NCI-H187 (cell line): Measurements from ENCODE around the gene ARRB1.
"Not testable (repeated sequence)": the region's sequence is repeated elsewhere in the genome, so short reads cannot be mapped to it uniquely, and the experiment has no call there.

ENCODE experiments used
- DNase-seq, 2 experiments: peaks; one replicate each; lab custom pipeline; 2025; lab: John Stamatoyannopoulos, UW

ARRB1 gene

DNA sequence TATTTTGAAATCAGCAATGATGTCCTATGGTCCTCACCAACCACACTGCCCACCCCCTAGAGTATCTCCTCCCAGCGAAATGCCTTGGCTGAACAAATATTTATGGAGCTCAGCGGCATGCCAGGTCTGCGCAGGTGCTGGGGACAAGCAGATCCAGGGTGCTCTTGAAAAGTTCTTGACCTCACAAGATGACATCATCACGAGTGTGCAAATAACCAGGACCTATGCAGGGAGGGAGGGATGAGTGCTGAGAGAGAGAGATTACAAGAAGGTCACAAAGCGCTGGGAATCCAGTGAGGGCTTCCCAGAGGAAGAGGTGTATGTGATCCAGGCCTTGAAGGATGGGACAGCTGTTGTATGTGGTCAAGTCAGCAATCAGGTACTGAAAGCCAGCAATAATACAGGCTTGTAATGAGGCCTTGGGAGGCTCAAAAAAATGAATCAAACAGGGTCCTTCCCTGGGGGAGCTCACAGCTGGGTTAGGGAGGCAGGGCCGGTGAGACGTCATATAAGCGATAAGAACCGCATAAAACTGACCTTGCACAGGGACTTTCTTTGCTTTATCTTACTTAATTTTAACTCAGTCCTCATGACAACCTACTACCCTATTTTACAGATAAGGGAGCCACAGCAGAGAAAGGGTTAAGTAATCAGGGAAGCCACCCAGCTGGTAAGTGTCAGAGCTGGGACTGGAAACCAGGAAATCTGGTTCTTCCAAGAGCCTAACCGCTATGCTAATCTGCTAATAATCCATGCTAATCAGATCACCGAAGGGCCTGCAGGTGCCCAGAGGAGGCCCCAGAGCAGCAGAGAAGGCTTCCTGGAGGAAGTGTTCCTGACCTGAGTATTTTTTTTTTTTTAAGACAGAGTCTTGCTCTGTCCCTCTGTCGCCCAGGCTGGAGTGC is 8.2 kb downstream of the ARRB1 start:
- DNase-seq = peak; percentile 15 to 51

DNA sequence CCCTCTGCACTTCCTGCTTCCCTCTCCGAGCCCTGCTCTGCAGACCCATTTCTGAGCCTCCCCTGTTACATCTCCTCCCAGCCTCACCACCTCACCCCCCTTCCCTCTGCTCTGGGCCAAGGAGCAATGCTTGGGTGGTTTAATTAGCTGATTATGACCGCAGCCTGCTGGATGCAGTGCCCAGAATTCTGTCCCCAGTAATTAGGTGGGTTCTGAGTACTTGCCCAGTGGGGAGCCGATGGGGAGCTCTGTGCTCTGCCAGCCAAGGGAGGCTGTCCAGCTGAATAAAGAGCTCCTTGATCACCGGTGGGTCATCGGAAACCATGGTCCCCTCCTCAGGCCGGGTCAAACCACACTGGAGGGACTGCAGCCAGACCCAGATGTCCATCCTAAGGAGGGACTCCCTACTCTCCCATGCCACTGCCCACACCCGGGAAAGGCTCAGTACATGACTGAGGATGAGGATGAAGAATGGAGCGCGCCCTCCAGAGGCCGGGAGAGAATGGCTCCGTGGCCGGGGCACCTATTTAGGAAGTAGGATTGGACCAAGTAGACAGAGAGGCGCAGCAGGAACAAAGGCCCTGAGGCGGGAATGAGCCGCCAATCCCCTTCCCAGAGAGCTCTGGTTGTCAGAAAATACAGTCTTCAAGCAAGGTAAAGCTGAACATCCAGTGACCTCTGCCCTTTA is 9.1 kb downstream of the ARRB1 start:
- no peak for DNase-seq

DNA sequence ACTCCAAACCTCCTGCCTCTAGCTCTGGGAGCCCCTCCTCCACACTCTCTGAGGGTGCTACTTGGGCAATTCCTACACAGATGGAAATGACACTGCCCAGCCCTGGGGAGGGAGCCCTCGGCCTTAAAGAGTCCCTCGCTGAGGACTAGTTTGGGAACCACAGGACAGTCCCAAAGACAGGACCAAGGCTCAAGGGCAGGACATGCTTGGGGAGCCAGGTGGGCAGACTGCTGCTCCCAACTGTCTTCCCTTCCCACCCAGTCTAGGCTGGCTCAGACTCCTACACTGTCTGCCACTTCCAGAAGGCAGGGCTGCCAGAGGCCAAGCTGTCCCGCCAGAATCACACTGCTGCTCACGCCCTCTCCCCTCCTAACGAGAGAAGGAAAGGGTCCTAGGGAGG is 9.8 kb downstream of the ARRB1 start:
- no peak for DNase-seq

DNA sequence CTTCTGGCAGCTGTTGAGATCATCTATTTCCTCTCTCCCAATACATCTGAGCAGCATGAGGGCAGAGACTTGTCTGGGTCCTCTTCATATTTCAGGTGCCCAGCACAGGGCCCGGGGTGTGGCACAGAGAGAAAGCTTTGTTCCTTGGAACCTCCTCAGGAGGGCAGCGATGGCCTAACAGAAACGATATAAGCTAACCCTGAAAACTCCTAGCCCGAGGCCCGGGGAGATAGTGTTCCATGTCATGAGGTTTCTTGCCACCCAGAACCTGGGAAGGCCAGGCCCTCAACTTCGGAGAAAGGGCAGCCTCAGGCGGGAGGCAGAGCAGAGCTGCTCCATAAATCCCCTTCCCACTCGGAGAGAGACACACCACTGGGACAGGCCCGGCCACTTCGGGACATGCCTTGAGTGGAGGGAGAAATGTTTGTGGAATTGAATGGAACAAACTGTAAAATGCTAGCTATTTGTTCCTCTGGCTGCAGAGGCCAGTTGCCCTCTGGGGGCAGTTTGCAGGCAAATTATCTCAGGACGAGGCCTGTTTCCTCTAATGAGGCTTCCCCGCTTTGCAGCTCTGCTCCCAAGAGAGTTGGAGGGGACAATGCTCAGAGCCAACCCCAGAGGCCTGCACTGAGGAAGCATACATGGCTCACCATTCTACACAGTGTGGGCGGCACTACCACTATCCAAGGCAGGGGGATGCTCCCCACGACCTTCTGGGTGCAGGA is 11.6 kb downstream of the ARRB1 start:
- no peak for DNase-seq

DNA sequence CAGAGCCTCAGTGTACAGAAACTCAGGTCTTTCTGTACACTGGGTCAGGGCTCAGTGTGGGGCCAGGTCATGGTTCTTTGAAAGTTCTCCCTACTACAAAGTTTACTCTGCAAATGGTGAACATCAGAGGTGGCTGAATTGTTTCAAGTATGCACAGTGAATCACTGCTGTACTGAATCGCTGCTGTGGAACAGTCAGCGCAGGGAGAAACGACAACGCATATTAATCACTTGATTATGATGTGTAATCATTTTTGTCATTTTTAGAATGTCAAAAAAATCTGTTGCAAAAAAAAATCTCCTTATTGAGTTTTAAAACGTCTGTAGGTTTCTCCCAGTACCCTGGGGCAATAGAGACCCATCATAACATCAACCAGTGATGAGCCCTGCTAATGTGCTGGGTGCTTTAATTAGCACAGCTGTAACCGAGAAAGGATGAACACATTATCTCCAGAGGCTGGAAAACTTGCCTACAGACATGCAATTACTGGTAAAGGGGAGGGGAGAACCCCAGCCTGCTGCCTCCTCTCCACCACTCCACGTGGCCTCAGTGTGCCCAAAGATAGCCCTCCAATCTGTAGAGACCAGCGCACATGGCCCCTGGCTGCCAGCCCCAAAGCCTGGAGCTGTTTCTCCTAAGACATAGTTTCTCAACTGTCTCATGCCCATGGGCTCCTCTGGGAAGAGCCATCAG is 12.8 kb downstream of the ARRB1 start:
- no peak for DNase-seq

DNA sequence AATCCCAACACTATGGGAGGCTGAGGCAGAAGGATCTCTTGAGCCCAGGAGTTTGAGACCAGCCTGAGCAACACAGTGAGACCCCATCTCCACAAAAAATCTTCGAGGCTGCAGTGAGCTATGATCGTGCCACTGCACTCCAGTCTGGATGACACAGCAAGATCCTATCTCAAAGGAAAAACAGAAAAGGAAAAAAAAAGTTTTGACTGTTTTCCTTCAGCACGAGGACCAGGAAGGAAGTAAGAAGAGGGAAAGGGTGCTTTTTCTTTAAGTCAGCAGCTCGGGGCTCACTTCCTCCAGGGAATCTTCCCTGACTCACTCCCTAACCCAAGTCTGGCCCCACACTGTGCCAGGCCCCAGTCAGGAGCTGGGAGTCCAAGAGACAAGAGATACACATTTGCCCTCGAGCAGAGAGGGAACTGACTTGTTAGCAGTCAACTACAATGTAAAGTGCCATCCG is 14.2 kb downstream of the ARRB1 start:
- no peak for DNase-seq

DNA sequence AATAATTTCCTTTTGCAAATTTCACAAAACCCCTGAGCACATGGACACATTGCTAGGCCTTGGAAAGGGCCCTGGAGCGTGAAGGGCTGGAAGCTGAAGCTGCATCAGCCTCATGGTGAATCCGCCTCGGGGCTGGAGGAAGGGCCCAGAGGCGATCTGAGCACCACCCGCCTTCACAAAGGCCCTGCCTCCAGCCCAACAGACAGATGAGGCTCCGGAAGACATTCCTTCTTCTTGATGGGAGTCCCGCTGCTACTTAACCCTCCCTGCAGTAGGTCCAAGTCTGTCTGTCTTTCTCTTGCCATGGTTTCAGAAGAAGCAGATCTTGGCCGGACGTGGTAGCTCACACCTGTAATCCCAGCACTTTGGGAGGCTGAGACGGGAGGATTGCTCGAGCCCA is 16.5 kb downstream of the ARRB1 start:
- DNase-seq = no peak

DNA sequence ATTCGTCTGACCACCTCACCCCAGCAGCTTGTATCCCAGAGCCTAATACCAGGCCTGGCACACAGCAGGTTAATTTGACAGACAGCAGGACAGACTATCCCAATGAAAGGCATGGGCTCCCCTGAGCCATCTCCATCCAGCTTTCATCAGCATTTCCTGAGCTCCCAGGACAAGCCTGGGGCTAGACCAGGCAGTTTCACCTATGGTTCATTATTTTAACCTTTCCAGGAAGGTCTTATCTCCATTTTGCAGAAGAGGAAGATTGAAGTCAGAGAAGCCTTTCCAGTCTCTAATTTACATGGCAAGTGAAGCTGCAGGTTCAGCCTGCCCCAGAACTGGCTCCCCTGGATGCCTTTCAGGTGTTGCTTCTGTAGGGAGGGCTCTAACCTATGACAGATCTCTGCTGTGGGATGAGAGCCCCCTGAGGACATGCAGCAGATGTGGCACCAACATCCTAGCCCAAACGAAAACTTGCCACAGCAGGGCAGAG is 17.0 kb downstream of the ARRB1 start:
- DNase-seq = no peak

DNA sequence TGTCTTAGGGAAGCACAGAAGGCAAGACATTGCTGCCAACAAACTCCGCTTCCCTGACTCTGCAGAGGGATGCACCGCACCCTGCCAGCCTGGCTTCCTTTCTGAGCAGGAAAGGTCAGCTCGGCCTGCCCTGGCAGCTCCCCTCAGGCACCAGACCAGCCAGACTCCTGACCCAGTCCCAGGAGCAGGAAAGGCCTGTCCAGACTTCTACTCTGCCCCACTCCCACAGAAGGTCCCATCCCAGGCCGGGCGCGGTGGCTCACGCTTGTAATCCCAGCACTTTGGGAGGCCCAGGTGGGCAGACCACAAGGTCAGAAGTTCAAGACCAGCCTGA is 17.7 kb downstream of the ARRB1 start:
- DNase-seq = no peak

DNA sequence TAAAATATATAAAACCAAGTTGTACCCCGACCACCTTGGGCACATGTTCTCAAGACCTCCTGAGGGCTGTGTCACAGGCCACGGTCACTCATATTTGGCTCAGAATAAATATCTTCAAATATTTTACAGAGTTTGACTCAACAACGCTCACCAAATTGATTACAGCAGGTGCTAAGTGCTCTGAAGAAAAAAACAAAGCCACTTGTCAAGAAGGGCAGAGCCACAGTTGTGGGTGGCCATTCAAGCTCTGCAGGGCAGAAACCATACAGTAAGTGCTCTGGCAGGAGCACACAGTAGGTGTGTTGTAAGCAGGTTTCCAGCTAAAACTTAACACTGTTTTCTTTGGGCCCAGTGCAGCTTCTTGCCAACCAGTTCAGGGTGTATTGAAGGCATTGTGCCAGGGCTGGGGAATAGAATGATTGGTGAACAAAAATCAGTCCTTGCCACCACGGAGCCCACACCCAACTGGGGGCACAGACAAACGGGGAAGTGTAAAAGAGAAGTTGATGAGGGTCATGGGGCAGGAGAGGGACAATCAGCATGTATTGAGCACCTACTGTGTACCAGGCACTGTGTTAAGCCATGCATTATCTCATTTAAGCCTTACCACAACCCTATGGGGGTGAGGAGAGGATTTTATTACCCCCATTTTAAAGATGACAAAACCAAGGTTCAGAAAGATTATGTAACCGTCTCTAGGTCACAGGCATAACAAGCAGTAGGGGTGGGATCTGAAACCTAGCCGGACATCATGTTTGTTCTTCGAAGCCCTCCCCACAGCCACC is 18.2 kb downstream of the ARRB1 start:
- no peak for DNase-seq

DNA sequence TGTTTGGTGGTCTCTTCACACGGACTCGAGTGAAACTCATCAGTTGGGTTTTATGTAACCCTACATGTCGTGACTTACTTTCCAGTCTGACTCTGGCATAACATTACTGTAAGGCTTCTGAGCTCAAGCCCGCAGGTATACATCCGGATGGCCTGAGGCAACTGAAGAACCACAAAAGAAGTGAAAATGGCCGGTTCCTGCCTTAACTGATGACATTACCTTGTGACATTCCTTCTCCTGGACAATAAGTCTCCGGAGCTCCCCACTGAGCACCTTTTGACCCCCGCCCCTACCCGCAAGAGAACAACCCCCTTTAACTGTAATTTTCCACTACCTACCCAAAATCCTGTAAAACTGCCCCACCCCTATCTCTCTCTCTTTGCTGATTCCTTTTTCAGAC is 19.7 kb downstream of the ARRB1 start:
- DNase-seq = not testable (repeated sequence)

DNA sequence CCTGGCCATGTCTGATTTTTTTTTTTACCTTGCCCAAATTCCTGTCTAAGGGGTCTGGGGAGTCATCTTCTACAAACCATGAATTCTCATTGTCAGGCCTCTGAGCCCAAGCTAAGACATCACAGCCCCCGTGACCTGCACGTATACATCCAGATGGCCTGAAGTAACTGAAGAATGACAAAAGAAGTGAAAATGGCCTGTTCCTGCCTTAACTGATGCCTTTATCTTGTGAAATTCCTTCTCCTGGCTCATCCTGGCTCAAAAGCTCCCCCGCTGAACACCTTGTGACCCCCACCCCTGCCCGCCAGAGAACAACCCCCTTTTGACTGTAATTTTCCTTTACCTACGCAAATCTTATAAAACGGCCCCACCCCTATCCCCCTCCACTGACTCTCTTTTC is 20.2 kb downstream of the ARRB1 start:
- not testable (repeated sequence) for DNase-seq

DNA sequence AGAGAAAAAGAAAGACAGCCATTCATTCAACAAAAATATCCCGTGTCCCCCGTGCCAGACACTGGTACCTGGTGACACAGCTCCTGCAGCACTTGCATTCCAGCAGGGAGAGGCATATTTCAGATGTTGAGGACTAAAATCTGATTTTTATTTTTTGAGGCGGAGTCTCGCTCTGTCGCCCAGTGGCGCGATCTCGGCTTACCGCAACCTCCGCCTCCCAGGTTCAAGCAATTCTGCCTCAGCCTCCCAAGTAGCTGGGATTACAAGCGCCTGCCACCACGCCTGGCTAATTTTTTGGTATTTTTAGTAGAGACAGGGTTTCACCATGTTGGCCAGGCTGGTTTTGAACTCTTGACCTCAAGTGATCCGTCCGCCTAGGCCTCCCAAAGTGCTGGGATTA is 20.6 kb downstream of the ARRB1 start:
- not testable (repeated sequence) for DNase-seq

DNA sequence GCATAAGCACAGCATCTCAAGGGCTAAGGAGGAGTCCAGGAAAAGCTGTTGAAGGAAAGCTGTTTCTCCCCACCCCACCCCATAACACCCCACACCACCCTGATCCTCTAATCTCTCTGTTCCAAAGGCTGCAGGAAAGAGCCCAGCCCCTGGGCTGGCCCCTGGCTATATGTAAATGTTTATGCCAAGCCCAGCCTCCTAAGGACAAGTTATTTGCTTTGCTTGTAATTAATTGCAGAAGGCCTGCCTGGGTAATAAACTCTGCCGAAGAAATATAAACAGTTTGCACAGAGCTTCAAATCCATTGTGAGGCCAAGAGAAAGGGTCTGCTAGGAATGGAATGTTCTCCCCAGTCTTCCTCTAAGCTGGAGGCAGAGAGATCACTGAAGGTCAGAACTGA is 21.2 kb downstream of the ARRB1 start:
- DNase-seq = no peak

DNA sequence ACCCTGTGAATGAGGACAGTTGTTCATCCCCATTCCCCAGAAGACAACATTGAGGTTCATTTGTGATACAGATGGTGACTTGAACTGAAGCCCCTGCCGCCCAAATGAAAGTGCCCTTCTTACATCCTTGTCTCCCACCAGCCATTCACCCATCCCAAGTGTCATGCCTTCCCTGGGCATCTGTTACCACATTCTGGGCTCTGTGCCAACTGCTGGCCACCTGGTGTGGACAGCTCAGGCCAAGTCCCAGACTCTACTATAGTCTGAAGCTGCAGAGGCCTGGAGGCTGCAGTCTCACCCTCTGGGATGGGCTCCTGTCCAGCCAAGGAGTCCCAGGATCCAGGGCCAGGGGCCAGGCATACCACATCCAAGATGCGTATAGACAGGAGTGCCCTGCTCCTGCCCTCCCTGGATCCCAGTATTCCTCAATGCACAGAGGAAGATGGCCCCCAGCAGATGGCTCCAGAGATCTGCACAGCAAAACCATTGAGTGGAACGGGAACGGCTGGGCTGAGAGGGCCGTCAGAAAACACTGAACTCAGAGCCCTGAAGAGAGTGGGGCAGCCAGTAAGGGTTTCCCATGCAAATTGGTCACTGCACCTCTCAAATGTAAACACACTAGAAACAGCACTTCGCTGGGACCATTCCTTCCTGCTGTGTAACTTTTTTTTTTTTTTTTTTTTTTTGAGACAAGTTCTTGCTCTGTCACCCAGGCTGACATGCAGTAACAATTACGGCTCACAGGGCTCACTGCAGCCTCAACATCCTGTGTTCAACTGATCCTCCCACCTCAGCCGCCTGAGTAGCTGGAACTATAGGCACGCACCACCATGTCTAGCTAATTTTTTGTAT is 22.8 kb downstream of the ARRB1 start:
- peak; percentile 65 to 71 for DNase-seq

DNA sequence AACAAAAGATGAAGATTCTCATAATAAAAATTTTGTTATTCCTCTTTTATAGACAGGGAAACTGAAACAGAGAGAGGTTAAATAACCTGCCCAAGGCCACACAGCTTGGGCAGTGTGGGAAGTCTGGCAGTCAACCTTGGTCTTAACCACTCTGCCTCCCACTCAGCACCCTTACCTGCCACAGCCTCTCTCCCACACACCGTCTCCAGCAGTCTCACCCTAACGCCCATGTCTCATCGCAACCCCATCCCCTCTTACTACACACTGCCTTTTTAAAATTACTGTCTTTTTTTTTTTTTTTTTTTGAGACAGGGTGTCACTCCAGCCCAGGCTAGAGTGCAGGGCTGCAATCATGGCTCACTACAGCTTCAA is 25.0 kb downstream of the ARRB1 start:
- DNase-seq = no peak

DNA sequence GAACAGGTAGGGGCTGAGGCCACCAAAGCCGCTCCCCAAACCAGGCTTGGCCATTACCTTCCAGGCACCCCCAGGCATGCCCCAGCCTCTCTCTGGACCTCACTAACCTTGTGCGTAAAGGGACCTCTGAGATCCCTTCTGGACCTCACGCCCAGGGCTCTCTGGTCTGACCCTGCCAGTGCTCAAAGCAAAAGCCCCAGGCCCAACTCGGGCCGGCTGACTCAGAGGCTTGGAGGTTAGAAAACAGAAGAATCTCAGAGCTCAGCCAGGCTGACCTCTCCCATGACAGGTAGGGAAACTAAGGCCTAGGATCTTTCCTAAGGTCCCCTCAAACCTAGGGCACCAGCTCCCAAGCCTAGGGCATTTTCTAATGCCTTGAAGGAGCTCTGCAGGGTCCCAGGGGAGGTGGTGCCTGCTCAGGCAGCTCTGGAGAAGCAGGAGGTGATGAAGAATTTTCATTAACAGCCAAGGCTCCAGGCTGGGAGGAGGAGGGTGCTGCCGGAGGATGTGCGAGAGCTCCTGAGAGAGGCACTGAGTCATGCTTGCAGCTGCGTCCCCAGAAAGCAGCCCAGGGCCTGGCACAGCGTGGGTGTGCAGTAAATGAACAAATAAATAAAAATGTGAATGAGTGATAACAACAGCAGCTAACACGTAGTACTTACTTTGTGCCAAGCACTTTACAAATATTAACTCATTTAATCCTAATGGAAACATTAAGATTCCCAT is 25.6 kb downstream of the ARRB1 start:
- DNase-seq = no peak

DNA sequence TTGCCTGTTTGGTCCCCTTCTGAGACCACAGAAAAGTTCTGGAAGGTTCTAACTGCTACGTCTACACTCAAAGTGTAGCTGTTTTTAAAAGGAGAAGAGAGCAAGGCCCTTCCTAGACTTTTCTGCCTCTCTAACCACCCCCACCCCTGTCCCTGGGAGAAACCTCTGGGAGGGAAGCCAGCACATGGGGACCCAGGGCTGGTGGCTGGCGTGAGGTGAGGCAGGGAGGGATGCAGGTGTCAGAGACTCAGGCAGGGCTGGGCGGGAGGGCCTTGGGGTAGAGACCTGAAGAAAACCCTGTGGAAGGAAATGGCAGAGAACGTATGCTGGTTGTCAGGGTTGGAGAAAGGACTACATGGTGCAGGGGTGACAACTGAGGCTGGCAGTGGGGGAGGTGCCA is 26.7 kb downstream of the ARRB1 start:
- no peak for DNase-seq

DNA sequence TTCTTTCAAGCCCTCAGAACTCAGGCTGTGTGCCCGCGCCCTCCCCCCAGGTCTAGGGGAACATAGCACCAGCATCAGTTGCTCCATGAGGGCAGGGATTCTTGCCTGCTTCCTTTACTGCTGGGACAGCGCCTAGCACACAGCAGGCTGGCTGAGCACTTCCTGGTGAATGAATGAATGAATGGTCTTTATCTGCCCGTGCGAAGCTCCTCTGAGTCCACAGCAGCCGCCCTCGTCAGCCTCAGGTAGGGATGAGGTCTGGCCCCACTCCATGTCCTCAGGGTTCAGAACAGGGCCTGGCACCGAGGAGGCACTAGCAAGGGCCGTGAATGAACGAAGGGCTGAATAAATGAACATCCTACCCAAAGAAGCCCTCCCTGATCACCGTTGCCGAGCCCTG is 27.3 kb downstream of the ARRB1 start:
- no peak for DNase-seq

DNA sequence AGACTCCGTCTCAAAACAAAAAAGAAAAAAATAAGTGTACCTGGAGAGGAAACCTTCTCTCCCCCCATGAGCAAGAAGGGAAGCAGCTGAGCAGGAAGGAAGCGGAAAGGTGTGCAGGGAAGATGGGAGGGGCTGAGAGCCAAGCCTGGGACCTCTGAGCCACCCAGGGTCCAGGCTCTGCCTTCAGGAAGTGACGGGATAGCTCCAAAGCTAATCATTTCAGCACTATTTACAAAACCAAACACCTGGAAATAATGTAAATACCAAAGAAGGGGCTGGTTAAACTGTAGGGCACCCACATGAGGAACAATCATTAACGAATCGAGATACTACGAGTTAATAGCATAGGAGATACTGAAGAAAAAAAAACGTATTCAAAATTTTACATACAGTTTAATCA is 27.9 kb downstream of the ARRB1 start:
- no peak for DNase-seq
